GM21825 (cell line): ENCODE results near the gene PPID.
"Not testable (repeated sequence)": the region's sequence is repeated elsewhere in the genome, so short reads cannot be mapped to it uniquely, and the experiment has no call there.

Experiments used
- ATAC-seq: cut with Tn5 transposase; IDR thresholded peaks from one replicate; pipeline ENCODE4 v1.9.1; 2021; ENCODE audit warnings: mild to moderate bottlenecking, moderate library complexity; ENCODE audit not compliant: unreplicated experiment

Gene PPID

GRCh38 chr4:158738866-158739265 is 15.7 kb upstream of the PPID start:
- no peak for ATAC-seq

GRCh38 chr4:158729716-158730559 is 6.7 kb upstream of the PPID start:
- peak; percentile 89 for ATAC-seq

GRCh38 chr4:158728236-158728635 is 5.0 kb upstream of the PPID start:
- ATAC-seq = no peak

- no peak for ATAC-seq
These were observed 3.4 kb upstream of the PPID start for GRCh38 chr4:158726633-158727032.

GRCh38 chr4:158724637-158725036 is 1.4 kb upstream of the PPID start:
- ATAC-seq = no peak

- peak; percentile 7 for ATAC-seq
These were observed 792 bp downstream of the PPID start for GRCh38 chr4:158722291-158722916.

GRCh38 chr4:158721680-158722079 is 1.5 kb downstream of the PPID start:
- no peak for ATAC-seq

- ATAC-seq = no peak
These were observed 7.4 kb downstream of the PPID start for GRCh38 chr4:158715802-158716201.

GRCh38 chr4:158714937-158715336 is 8.3 kb downstream of the PPID start:
- ATAC-seq = no peak

GRCh38 chr4:158712622-158713021 is 10.6 kb downstream of the PPID start:
- not testable (repeated sequence) for ATAC-seq

GRCh38 chr4:158710814-158711213 is 12.4 kb downstream of the PPID start:
- no peak for ATAC-seq

- ATAC-seq = no peak
These were observed 18.9 kb downstream of the PPID start for GRCh38 chr4:158704274-158704673.

- no peak for ATAC-seq
These were observed 34.4 kb downstream of the PPID start for GRCh38 chr4:158688813-158689212.

GRCh38 chr4:158682066-158682465 is 41.1 kb downstream of the PPID start:
- ATAC-seq = no peak

GRCh38 chr4:158681629-158682028 is 41.6 kb downstream of the PPID start:
- no peak for ATAC-seq

- ATAC-seq = no peak
These were observed 44.4 kb downstream of the PPID start for GRCh38 chr4:158678767-158679166.

GRCh38 chr4:158676076-158676475 is 47.1 kb downstream of the PPID start:
- no peak for ATAC-seq

GRCh38 chr4:158673633-158674032 is 49.6 kb downstream of the PPID start:
- no peak for ATAC-seq

GRCh38 chr4:158671915-158672806 is 51.0 kb downstream of the PPID start, which contains the start of gene ETFDH:
Gene ETFDH, plus strand, starts transcription at chr4:158672296. Its CDS starts 161 bp downstream, at chr4:158672457.
- ATAC-seq = peak; percentile 89

- no peak for ATAC-seq
These were observed 51.6 kb downstream of the PPID start, which contains the start of gene C4orf46 for GRCh38 chr4:158671665-158671914. Gene C4orf46, minus strand, starts transcription at chr4:158671887. Its CDS starts 86 bp downstream, at chr4:158671801.

- ATAC-seq = peak; percentile 27
These were observed 52.1 kb downstream of the PPID start for GRCh38 chr4:158670975-158671664.
